Endodermal cell (in vitro differentiated cells): ENCODE results near the gene MPZL1. TPM values are rescaled to one million over a fixed set of nuclear protein-coding genes. Genes with fewer than 3 reads are reported as not detected.

Source experiments
- DNase-seq: peaks from one replicate; pipeline ENCODE4 v3.0.0-alpha.2; 2017
- H3K27ac ChIP-seq: 2 replicates; pipeline ENCODE4 v1.5.1; 2013; ENCODE audit warnings: mild to moderate bottlenecking, low read depth, low read length, moderate library complexity
- H3K27me3 ChIP-seq: 2 replicates; pipeline ENCODE4 v1.6.1; 2013; ENCODE audit warnings: mild to moderate bottlenecking, low read length, moderate library complexity; ENCODE audit not compliant: insufficient read depth, control insufficient read depth, poor library complexity, severe bottlenecking
- H3K36me3 ChIP-seq: 2 replicates; pipeline ENCODE4 v1.7.0; 2013; ENCODE audit warnings: mild to moderate bottlenecking, low read length, moderate library complexity; ENCODE audit not compliant: control insufficient read depth, insufficient read depth
- H3K4me1 ChIP-seq: one replicate; pipeline ENCODE4 v1.7.0; 2013; ENCODE audit warnings: low read length; ENCODE audit not compliant: control insufficient read depth, insufficient read depth
- H3K4me3 ChIP-seq: 2 replicates; pipeline ENCODE4 v1.5.1; 2013; ENCODE audit warnings: mild to moderate bottlenecking, low read length, moderate library complexity
- H3K9ac ChIP-seq: 2 replicates; pipeline ENCODE4 v1.6.1; 2013; ENCODE audit warnings: mild to moderate bottlenecking, low read length, moderate library complexity; ENCODE audit not compliant: poor library complexity, severe bottlenecking; ENCODE audit errors: extremely low read depth
- H3K9me3 ChIP-seq: 2 replicates; pipeline ENCODE4 v1.6.1; 2013; ENCODE audit warnings: mild to moderate bottlenecking, low read length, moderate library complexity; ENCODE audit not compliant: control insufficient read depth
- H3K27ac Mint-ChIP-seq: 2 replicates; pipeline ENCODE4 v1.8.0; 2020; ENCODE audit warnings: mixed read lengths
- H3K27me3 Mint-ChIP-seq: 2 replicates; pipeline ENCODE4 v1.8.0; 2021; ENCODE audit warnings: mild to moderate bottlenecking, mixed read lengths; ENCODE audit not compliant: insufficient read depth
- H3K36me3 Mint-ChIP-seq: 2 replicates; pipeline ENCODE4 v1.8.0; 2020; ENCODE audit warnings: low read depth, mixed read lengths
- H3K4me1 Mint-ChIP-seq: 2 replicates; pipeline ENCODE4 v1.8.0; 2020; ENCODE audit warnings: mixed read lengths
- H3K4me3 Mint-ChIP-seq: 2 replicates; pipeline ENCODE4 v1.8.0; 2020; ENCODE audit warnings: mild to moderate bottlenecking, moderate library complexity, mixed read lengths
- H3K9me3 Mint-ChIP-seq: 2 replicates; pipeline ENCODE4 v1.8.0; 2020; ENCODE audit warnings: mild to moderate bottlenecking, mixed read lengths
- WGBS, 2 experiments: methylation state at CpG; one replicate each; pipeline versions ENCODE4 v1.1.5 to v1.1.7; 2013; ENCODE audit warnings: missing lambda C conversion rate in 2 of 2, mixed read lengths in 1 of 2; ENCODE audit not compliant: insufficient coverage in 1 of 2, insufficient read length in 1 of 2; 5-methylcytosine and 5-hydroxymethylcytosine counted together
- total RNA-seq, 2 donors: library from RNA; stranded (reverse); fragmentation: NEBNext Ultra II Directional in 1 of 2; extraction: Animal tissue kit (Norgen Biotek cat#: 25700) in 1 of 2; gene quantifications; 2 replicates in 1 of 2; 3 replicates in 1 of 2; pipeline ENCODE4 v1.2.1, GENCODE V29; 2021
- TF ChIP-seq, protein P1 (sequence below): fragments of 200-600 bp; sonication (generic); conservative IDR thresholded peaks from 2 replicates; pipeline ENCODE4 v1.5.0; 2021; ENCODE audit warnings: antibody characterized with exemption, mild to moderate bottlenecking

The MPZL1 gene
- total RNA-seq, 2 donors from 2014 or later = 111 to 114 TPM

DNA sequence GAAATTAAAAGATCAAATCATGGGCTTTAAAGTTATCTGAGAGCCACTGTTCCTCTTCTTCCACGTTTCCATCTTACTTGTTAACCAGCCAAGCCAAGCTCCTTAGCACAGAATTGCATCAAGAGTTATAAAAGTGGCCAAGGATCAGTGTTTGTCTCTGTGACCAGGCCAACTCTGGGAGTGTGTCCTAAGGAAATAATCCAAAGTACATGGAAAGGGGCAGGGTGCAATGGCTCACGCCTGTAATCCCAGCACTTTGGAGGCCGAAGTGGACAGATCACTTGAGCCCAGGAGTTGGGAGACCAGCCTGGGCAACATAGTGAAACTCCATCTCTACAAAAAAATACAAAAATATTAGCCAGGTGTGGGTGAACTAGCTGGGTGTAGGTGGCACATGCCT lies 10.0 kb upstream of the MPZL1 start:
- Mint-ChIP-seq H3K9me3 (no peaks in the 10 kb centered on the region), H3K27me3 (peaks cover 25% of the 10 kb centered on the region), H3K4me3 (no peak overlapping the region), H3K36me3 (no peaks in the 10 kb centered on the region), H3K4me1 (peaks cover 13% of the 10 kb centered on the region), H3K27ac (no peak overlapping the region)
- TF ChIP-seq, protein P1, sequence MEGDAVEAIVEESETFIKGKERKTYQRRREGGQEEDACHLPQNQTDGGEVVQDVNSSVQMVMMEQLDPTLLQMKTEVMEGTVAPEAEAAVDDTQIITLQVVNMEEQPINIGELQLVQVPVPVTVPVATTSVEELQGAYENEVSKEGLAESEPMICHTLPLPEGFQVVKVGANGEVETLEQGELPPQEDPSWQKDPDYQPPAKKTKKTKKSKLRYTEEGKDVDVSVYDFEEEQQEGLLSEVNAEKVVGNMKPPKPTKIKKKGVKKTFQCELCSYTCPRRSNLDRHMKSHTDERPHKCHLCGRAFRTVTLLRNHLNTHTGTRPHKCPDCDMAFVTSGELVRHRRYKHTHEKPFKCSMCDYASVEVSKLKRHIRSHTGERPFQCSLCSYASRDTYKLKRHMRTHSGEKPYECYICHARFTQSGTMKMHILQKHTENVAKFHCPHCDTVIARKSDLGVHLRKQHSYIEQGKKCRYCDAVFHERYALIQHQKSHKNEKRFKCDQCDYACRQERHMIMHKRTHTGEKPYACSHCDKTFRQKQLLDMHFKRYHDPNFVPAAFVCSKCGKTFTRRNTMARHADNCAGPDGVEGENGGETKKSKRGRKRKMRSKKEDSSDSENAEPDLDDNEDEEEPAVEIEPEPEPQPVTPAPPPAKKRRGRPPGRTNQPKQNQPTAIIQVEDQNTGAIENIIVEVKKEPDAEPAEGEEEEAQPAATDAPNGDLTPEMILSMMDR = no peak
- H3K9me3 ChIP-seq = no peaks in the 10 kb centered on the region
- no peak overlapping the region for H3K27ac ChIP-seq
- H3K36me3 ChIP-seq = no peaks in the 10 kb centered on the region
- H3K9ac ChIP-seq = no peak overlapping the region
- WGBS, 2 experiments = 91 to 92% methylated on average over 3 of the region's 3 CpGs
- no peak overlapping the region for H3K4me3 ChIP-seq
- no peak for DNase-seq
- H3K27me3 ChIP-seq = peaks cover 20% of the 10 kb centered on the region
- H3K4me1 ChIP-seq = peaks cover 3% of the 10 kb centered on the region

DNA sequence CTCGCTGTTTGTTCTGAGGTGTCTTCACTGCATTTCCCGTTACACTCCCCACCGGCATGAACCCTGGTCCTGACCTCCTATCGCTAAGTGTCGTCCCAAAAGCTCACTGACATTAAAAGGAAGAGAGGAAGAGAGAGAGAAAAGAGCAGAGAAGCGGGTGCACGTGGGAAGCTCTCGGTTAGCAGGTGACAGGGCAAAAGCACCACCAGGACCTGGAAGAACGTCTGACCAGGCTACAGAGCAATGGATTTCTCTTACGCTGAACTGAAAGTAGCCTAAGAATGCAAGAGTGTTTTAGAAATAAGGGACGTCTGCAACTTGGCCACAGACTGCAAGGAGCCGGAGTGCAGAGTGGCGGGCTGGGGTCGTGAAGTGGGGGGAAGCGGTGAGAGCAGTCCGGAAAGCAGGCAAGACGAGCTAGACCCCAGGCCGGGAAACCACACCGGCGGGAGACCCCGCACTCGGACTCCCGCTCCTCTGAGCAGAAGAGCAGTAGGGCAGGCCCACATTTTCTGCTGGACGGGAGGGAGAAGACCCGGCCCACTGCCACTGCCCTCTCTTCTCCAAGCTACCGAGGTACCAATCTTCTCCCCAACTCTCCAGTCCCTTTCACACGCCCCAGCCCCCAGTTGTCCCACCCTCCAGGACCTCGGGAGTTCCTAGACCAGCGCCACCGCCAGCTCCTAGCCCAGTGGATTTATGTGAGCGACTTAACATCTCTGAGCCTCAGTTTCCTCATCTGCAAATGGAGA lies 8.3 kb upstream of the MPZL1 start:
- Histone ChIP-seq H3K27me3 (peaks cover 20% of the 10 kb centered on the region), H3K4me1 (no peaks in the 10 kb centered on the region), H3K9ac (peak overlapping the region; percentile 35), H3K4me3 (peak overlapping the region; percentile 100), H3K27ac (no peak overlapping the region), H3K9me3 (no peaks in the 10 kb centered on the region), H3K36me3 (no peaks in the 10 kb centered on the region)
- Mint-ChIP-seq H3K27me3 (peaks cover 25% of the 10 kb centered on the region), H3K4me3 (peak overlapping the region; percentile 72), H3K27ac (no peak overlapping the region), H3K9me3 (no peaks in the 10 kb centered on the region), H3K36me3 (no peaks in the 10 kb centered on the region), H3K4me1 (peaks cover 14% of the 10 kb centered on the region)
- WGBS, 2 experiments = 5 to 7% methylated on average over 14 to 31 of the region's 31 CpGs
- TF ChIP-seq, protein P1 = no peak
- peak; percentile 80 for DNase-seq

DNA sequence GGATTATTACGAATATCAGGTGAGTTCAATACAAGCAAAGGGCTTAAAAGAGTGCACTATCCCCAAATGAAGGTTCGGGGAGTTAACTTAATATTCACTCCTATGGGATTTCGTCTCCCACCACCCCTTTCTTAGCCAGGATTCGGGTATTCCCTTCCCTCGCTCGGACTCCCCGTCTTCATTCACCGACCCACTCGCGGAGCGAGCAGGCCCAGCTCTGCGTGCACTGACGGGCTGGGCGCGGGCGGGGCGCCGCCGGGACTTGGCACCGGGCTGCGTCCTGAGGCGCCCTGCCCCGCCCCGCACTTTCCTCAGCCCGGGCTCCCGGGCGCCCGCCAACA lies 7.7 kb upstream of the MPZL1 start:
- TF ChIP-seq, protein P1 = no peak
- Mint-ChIP-seq H3K4me3 (peak overlapping the region; percentile 72), H3K36me3 (no peaks in the 10 kb centered on the region), H3K9me3 (no peaks in the 10 kb centered on the region), H3K27ac (no peak overlapping the region), H3K4me1 (peaks cover 14% of the 10 kb centered on the region), H3K27me3 (peaks cover 25% of the 10 kb centered on the region)
- WGBS, 2 experiments = 0% methylated on average over 11 to 28 of the region's 28 CpGs
- no peak for DNase-seq
- H3K9ac ChIP-seq = peak overlapping the region; percentile 35
- H3K9me3 ChIP-seq = no peaks in the 10 kb centered on the region
- H3K27ac ChIP-seq = no peak overlapping the region
- no peaks in the 10 kb centered on the region for H3K4me1 ChIP-seq
- no peaks in the 10 kb centered on the region for H3K36me3 ChIP-seq
- peak overlapping the region; percentile 100 for H3K4me3 ChIP-seq
- peaks cover 20% of the 10 kb centered on the region for H3K27me3 ChIP-seq
